22Rv1 (cell line): ENCODE data around the gene OR2V1.

Experiments
- CTCF ChIP-seq: fragments of 450-650 bp; IDR thresholded peaks from 2 replicates; pipeline ENCODE4 v1.5.1; 2017; ENCODE audit warnings: mild to moderate bottlenecking
- ZFX ChIP-seq: fragments of 450-650 bp; IDR thresholded peaks from 2 replicates; pipeline ENCODE4 v1.6.1; 2017; ENCODE audit warnings: antibody characterized with exemption, borderline replicate concordance

- TF ChIP-seq CTCF (no peak), ZFX (no peak)
Measured at GRCh38 chr5:181151146-181151545, 20.2 kb upstream of the OR2V1 start.
